Endothelial cell of umbilical vein (primary cell): ENCODE measurements around the gene NAXD. TPM values are rescaled to one million over a fixed set of nuclear protein-coding genes. Genes with fewer than 3 reads are reported as not detected.

Experiments used
- BruUV-seq: library from RNA; stranded (reverse); fragments of 400-500 nt; replicated peaks from 2 replicates; lab custom pipeline; 2021; lab: Mats Ljungman, UMichigan
- CTCF ChIA-PET: fragments of 300-600, 350-600 bp; sonication (Branson Sonifier 250); formaldehyde crosslinking; loops from one replicate; lab custom pipeline; 2021; ENCODE audit warnings: antibody characterized with exemption, inconsistent platforms; lab: Charles Lee
- POLR2A ChIA-PET: fragments of 300-600, 350-600 bp; sonication (Branson Sonifier 250); formaldehyde crosslinking; loops from one replicate; lab custom pipeline; 2021; ENCODE audit warnings: antibody characterized with exemption, inconsistent platforms; lab: Charles Lee
- DNase-seq: peaks from one replicate; pipeline ENCODE4 v3.0.0-alpha.2; 2011; ENCODE audit warnings: low read depth, low spot score
- FAIRE-seq: peaks from 2 replicates; lab custom pipeline; 2011; peaks lifted over from hg19 to GRCh38; lab: Jason Lieb, UNC
- H2AFZ ChIP-seq: 2 replicates; pipeline ENCODE4 v1.6.0; 2012; ENCODE audit warnings: low read depth, low read length, control low read depth, inconsistent platforms
- H3K27ac ChIP-seq: 2 replicates; pipeline ENCODE4 v1.5.1; 2011; ENCODE audit warnings: low read depth, mild to moderate bottlenecking, control low read depth, low read length, moderate library complexity; ENCODE audit not compliant: insufficient read depth
- H3K27me3 ChIP-seq, 2 experiments: 2 replicates each; pipeline versions ENCODE4 v1.6.0 to v1.6.1; 2011; ENCODE audit warnings: low read length in 2 of 2, mixed read lengths in 1 of 2; ENCODE audit not compliant: control insufficient read depth in 2 of 2, insufficient read depth in 2 of 2
- H3K36me3 ChIP-seq, 2 experiments: 2 replicates in 1 of 2; 3 replicates in 1 of 2; pipeline ENCODE4 v1.5.1; 2011; ENCODE audit warnings: low read length in 2 of 2, mild to moderate bottlenecking in 1 of 2, moderate library complexity in 1 of 2; ENCODE audit not compliant: control insufficient read depth in 2 of 2, insufficient read depth in 2 of 2; ENCODE audit errors: extremely low read depth in 1 of 2
- H3K4me1 ChIP-seq: 3 replicates; pipeline ENCODE4 v1.5.1; 2011; ENCODE audit warnings: mild to moderate bottlenecking, low read length; ENCODE audit not compliant: control insufficient read depth, insufficient read depth; ENCODE audit errors: extremely low read depth
- H3K4me2 ChIP-seq: 2 replicates; pipeline ENCODE4 v1.6.1; 2011; ENCODE audit warnings: low read length, control low read depth, mixed read lengths; ENCODE audit not compliant: insufficient read depth
- H3K4me3 ChIP-seq, 3 experiments: fragments of 200-600 bp in 1 of 3; sonication (generic), shearing (Covaris generic) in 1 of 3; replicated peaks in 1 of 3; 2 replicates each; pipeline ENCODE4 v1.5.1; 2011 to 2016; ENCODE audit warnings: control low read depth in 3 of 3, low read length in 3 of 3, mild to moderate bottlenecking in 2 of 3, inconsistent platforms in 1 of 3, low read depth in 1 of 3, moderate library complexity in 1 of 3; ENCODE audit not compliant: insufficient read depth in 1 of 3
- H3K79me2 ChIP-seq: 2 replicates; pipeline ENCODE4 v1.6.0; 2012; ENCODE audit warnings: low read length, inconsistent platforms; ENCODE audit not compliant: control insufficient read depth, insufficient read depth
- H3K9ac ChIP-seq: replicated peaks from 2 replicates; pipeline ENCODE3; 2011; ENCODE audit warnings: low read length, control low read depth; ENCODE audit not compliant: insufficient read depth; ENCODE audit errors: extremely low read depth
- H3K9me1 ChIP-seq: replicated peaks from 3 replicates; pipeline ENCODE4 v1.6.0; 2011; ENCODE audit warnings: mild to moderate bottlenecking, low read length; ENCODE audit not compliant: control insufficient read depth, insufficient read depth; ENCODE audit errors: extremely low read depth
- H3K9me3 ChIP-seq: replicated peaks from 2 replicates; pipeline ENCODE4 v1.5.1; 2012; ENCODE audit warnings: low read length, inconsistent platforms; ENCODE audit not compliant: control insufficient read depth, insufficient read depth
- H4K20me1 ChIP-seq: replicated peaks from 2 replicates; pipeline ENCODE3; 2011; ENCODE audit warnings: mild to moderate bottlenecking, low read length; ENCODE audit not compliant: control insufficient read depth, insufficient read depth; ENCODE audit errors: extremely low read depth
- CTCF ChIP-seq, 2 donors: IDR thresholded peaks; 1 replicate in 1 of 2; 2 replicates in 1 of 2; pipeline ENCODE4 v1.5.1; 2011; ENCODE audit warnings: low read length in 2 of 2, mild to moderate bottlenecking in 2 of 2, moderate library complexity in 2 of 2, control low read depth in 1 of 2, inconsistent platforms in 1 of 2, low read depth in 1 of 2; ENCODE audit not compliant: insufficient read depth in 1 of 2; ENCODE audit errors: extremely low read depth in 1 of 2
- EZH2 ChIP-seq: IDR thresholded peaks from 2 replicates; pipeline ENCODE4 v1.6.1; 2012; ENCODE audit warnings: borderline replicate concordance, low read depth, mild to moderate bottlenecking, moderate library complexity, low read length, inconsistent platforms; ENCODE audit not compliant: severe bottlenecking
- FOS ChIP-seq: IDR thresholded peaks from 2 replicates; pipeline ENCODE4 v1.6.1; 2011; ENCODE audit warnings: mild to moderate bottlenecking, low read length, moderate library complexity, borderline replicate concordance; ENCODE audit not compliant: insufficient read depth
- GATA2 ChIP-seq: IDR thresholded peaks from 2 replicates; pipeline ENCODE4 v1.7.0; 2011; ENCODE audit warnings: low read depth, mild to moderate bottlenecking, moderate library complexity, mixed read lengths, low read length; ENCODE audit not compliant: insufficient read length, insufficient read depth
- JUN ChIP-seq: IDR thresholded peaks from 2 replicates; pipeline ENCODE4 v1.6.1; 2011; ENCODE audit warnings: borderline replicate concordance, low read depth; ENCODE audit not compliant: insufficient read length, insufficient read depth
- MAX ChIP-seq: IDR thresholded peaks from 2 replicates; pipeline ENCODE4 v1.6.1; 2011; ENCODE audit not compliant: insufficient read depth, insufficient read length
- MYC ChIP-seq: IDR thresholded peaks from one replicate; pipeline ENCODE4 v1.6.1; 2011; ENCODE audit warnings: mild to moderate bottlenecking, low read depth, low read length
- POLR2A ChIP-seq: IDR thresholded peaks from 2 replicates; pipeline ENCODE4 v1.6.1; 2012; ENCODE audit warnings: low read depth, mild to moderate bottlenecking, control low read depth, low read length
- POLR2AphosphoS5 ChIP-seq: IDR thresholded peaks from 2 replicates; pipeline ENCODE4 v1.6.1; 2012; ENCODE audit warnings: low read depth, mild to moderate bottlenecking, control low read depth, low read length, moderate library complexity; ENCODE audit not compliant: insufficient read depth
- dilution Hi-C: fragments of 300-500 bp; cut with MboI; formaldehyde crosslinking; loops from one replicate; pipeline ENCODE4 v1.15.0; 2019; ENCODE audit warnings: low sequenced_read_pairs; ENCODE audit not compliant: extremely low pct_ligation_motif_present
- intact Hi-C: fragments of 100-400 bp; cut with micrococcal nuclease; formaldehyde crosslinking; loops from one replicate; pipeline ENCODE4 v1.10.0; 2022
- polyA plus RNA-seq, 4 experiments: library from polyadenylated mRNA; depleted of rRNA in 3 of 4; stranded (reverse) in 3 of 4; unstranded in 1 of 4; fragments of >200 nt; gene quantifications; 2 replicates each; pipeline versions ENCODE4 v1.2.1 to v1.2.3, GENCODE V29; 2011 to 2012; ENCODE audit warnings: missing spikeins in 1 of 4
- total RNA-seq: library from RNA; stranded (reverse); gene quantifications from 2 replicates; pipeline ENCODE4 v1.2.3, GENCODE V29; 2021

NAXD gene
- total and polyA plus RNA-seq, 2 donors (not counting 3 experiments of a cell fraction or from before 2014, with no cell fraction given), result 19.9 to 42.9 TPM

- Histone ChIP-seq H3K4me2 (no peak overlapping the region), H3K27me3 (no peaks in the 10 kb centered on the region), H3K9me1 (no peaks in the 10 kb centered on the region), H3K9ac (no peak overlapping the region), H3K9me3 (no peaks in the 10 kb centered on the region), H4K20me1 (no peaks in the 10 kb centered on the region), H3K4me3 (no peak overlapping the region), H3K36me3 (peaks cover 13 to 49% of the 10 kb centered on the region in 2 experiments), H3K27ac (no peak overlapping the region), H3K79me2 (peaks cover 3% of the 10 kb centered on the region), H2AFZ (no peak overlapping the region), H3K4me1 (no peaks in the 10 kb centered on the region)
- TF ChIP-seq FOS (no peak), GATA2 (no peak), POLR2AphosphoS5 (no peak), JUN (no peak), MAX (no peak), EZH2 (no peak), POLR2A (no peak), MYC (no peak), CTCF (IDR thresholded peaks at IDR 0.05; ENCODE audit: extremely low read depth in 1 of 2, insufficient read depth in 1 of 2, low read depth in 1 of 2, low read length in 2 of 2) (no peak)
- FAIRE-seq, result no peak
- dilution Hi-C loops, result no loop called here
- ChIA-PET POLR2A (no interaction called here), CTCF (interaction anchor here (0.8 kb wide), 1 partner anchor 9 kb away, joined by 3 read pairs; no protein-coding TSS in a partner anchor)
- BruUV-seq, result no TSS peak
- DNase-seq, result no peak
- intact Hi-C loops, result no loop called here
Measured at GRCh38 chr13:110636701-110637201, 21.4 kb downstream of the NAXD start.
